ENCODE data around the gene SRPK2.

SRPK2 gene

GRCh38 chr7:105130580-105130979 is 258.1 kb downstream of the SRPK2 start:
- DNase-seq (ENCODE audit: low read depth) = no peak
- H3K4me3 ChIP-seq (ENCODE audit: low read length) = no peak overlapping the region
- TF ChIP-seq CTCF (conservative IDR thresholded peaks at IDR 0.05; ENCODE audit: low read depth, low read length) = no peak

DNA sequence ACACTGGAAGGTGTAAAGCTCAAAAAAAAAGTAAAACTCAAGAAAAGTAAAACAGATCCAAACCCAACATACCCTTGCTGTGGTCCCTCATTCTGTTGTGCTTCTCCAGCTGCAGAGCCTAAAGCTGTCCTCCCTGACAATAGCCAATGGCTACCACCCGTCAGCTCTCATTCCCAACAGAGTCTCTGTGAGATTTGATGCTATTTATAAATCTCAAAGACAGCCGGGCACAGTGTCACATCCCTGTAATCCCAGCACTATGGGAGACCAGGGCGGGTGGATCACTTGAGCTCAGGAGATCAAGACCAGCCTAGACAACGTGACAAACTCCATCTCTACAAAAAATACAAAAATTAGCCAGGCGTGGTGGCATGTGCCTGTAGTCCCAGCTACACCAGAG is 258.7 kb downstream of the SRPK2 start:
- no peak for TF ChIP-seq CTCF (conservative IDR thresholded peaks at IDR 0.05; ENCODE audit: low read depth, low read length)
- DNase-seq (ENCODE audit: low read depth) = no peak
- H3K4me3 ChIP-seq (ENCODE audit: low read length) = no peak overlapping the region

- DNase-seq (ENCODE audit: low read depth) = no peak
- no peak for TF ChIP-seq CTCF (conservative IDR thresholded peaks at IDR 0.05; ENCODE audit: low read depth, low read length)
- no peak overlapping the region for H3K4me3 ChIP-seq (ENCODE audit: low read length)
Observed at GRCh38 chr7:105127179-105127578, 261.5 kb downstream of the SRPK2 start.

GRCh38 chr7:105126436-105126975 is 262.2 kb downstream of the SRPK2 start:
- no peak overlapping the region for H3K4me3 ChIP-seq (ENCODE audit: low read length)
- DNase-seq (ENCODE audit: low read depth) = no peak
- no peak for TF ChIP-seq CTCF (conservative IDR thresholded peaks at IDR 0.05; ENCODE audit: low read depth, low read length)

DNA sequence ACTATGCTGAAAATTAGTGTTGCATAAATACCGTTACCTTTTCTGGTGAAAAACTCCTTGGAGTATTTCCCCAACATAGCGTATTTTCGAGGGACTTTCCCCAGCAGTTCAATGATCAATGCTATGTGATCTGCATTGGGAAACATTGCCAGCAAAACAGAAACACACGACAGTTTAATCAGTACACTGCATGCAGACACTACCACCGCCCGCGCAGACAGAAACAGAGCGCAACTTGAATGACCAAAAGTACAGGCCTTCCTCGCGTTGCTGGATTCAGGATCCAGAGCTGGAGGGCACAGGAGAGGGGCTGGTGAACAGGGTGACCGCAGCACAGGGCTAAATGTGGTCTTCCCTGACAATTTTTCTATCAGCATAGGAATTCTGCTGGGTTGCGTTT is 263.0 kb downstream of the SRPK2 start:
- no peak overlapping the region for H3K4me3 ChIP-seq (ENCODE audit: low read length)
- TF ChIP-seq CTCF (conservative IDR thresholded peaks at IDR 0.05; ENCODE audit: low read depth, low read length) = no peak
- no peak for DNase-seq (ENCODE audit: low read depth)

- TF ChIP-seq CTCF (conservative IDR thresholded peaks at IDR 0.05; ENCODE audit: low read depth, low read length) = no peak
- DNase-seq (ENCODE audit: low read depth) = no peak
- no peak overlapping the region for H3K4me3 ChIP-seq (ENCODE audit: low read length)
Observed at GRCh38 chr7:105122619-105123018, 266.1 kb downstream of the SRPK2 start.

Data from retinal pigment epithelial cell (primary cell).